Erythroblast (primary cell): ENCODE data around the gene RUSC1.

Source experiments
- GATA1 ChIP-seq: IDR thresholded peaks from 2 replicates; pipeline ENCODE4 v1.6.1; 2011; ENCODE audit warnings: low read depth, mild to moderate bottlenecking, control low read depth, low read length, moderate library complexity
- POLR2A ChIP-seq: IDR thresholded peaks from 2 replicates; pipeline ENCODE4 v1.6.1; 2011; ENCODE audit warnings: mild to moderate bottlenecking, low read length

DNA sequence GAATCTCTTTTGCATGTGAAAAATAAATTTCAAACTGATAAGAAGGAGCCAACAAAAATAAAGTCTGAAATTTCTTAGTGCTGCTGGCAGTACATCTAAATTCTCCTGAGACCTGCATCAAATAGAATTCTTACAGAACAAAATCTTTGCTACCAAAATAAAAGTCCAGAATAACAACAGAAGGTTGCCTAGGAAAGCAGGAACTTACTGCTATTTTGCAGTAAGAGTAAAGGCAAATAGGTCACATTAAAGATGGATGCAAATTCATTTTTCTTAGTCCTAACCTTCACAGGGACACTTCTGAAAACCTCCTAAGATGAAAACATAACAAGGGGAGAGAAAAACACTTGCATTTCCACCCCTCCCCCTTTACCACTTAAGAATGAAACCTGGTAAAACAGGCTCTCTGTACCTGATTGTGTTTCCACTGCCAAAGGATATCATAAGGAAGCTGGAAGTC lies 59.0 kb downstream of the RUSC1 start:
- TF ChIP-seq POLR2A = no peak
- TF ChIP-seq GATA1 = no peak
